ENCODE results near the gene CDH23.

Gene CDH23

DNA sequence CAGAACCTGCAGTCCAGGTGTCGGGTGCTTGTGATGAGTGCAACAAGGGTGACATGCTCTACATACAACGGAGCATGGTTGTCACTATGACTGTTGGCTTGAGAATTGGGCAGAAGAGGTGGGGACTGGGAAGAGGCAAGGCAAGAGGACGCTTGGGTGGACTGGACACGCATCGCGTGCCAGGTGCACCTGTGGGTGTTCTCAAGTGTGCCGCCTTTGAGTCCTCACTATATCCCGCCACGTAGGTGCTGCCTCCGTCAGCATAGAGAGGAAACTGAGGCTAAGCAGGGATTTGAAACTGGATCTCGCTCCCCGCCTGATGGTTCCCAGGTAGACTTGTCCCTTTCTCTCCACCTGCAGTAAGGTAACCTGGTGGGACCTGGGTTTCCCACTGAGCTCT lies 27.2 kb downstream of the CDH23 start:
- DNase-seq = no peak

DNA sequence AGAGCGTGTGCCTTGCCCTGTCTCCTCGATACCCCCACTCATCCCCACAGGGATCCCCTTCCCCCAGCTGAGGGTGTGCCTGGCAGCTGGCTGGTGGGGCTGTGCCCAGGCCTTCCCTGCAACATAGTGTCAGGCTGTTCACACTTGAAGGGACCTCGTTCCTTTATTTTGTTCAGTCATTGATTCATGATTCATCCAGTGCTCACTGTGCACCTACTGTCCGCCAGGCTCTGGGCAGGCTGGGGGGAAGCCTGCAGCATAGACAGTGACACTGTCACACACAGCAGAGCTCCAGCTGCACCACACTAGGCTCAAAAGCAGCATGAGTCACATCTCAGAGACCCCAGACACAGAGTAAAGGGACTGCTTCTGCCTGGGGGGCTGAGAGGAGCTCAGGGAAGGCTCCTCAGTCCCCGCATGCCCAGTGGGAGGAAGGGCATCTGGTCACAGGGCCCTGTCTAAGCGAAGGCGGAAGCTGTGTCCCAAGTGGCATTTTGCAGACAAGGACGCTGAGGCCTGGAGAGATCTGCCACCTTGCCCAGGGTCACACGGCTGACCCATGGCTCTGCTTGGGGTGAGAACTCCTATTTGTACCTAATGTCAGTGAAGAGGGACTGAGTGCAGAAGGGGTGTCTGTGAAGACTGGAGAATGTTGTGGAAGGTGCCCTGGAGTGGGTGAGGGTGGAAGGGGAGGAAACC lies 27.9 kb downstream of the CDH23 start:
- no peak for DNase-seq

DNA sequence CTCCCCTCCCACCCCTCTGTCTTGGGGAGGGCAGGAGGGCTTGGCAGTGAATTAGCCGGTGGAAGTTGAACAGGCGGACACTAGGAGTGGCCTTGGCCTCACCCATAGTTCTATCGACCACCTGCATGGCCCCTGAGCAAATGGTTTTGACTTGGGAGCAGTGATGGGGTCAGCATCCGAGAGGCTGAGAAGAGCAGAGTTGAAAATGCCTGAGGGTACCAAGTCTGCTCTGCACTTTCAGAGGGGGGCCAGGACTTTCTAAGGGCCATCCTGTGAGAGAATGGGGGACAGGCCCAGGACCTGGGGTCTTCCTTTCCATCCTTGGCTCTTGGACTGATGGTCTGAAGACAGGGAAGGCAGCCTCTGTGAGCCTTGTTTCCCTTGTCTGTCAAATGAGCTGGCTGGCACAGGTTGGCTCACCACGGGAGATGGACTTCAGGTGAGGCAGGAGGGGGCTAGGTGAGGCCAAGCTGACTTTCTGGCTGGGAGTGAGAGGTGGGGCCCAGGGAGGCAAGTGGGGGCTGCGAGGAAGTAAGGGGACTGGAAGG lies 29.4 kb downstream of the CDH23 start:
- DNase-seq = no peak

DNA sequence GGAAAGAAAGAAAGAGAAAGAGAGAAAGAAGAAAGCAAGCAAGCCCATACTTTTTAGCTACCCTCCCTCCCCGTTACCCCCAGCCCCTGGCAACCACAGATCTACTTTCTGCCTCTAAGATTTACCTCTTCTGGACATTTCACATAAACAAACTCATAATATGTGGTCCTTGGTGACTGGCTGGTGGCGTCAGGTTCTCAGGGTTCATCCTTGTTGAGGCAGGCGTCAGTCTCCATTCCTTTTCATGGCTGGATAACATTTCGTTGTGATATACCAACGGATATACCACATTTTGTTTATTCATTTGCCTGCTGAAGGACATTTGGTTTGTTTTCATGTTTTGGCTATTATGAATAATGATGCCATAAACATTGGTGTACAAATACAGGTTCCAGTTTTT lies 30.5 kb downstream of the CDH23 start:
- DNase-seq = no peak

DNA sequence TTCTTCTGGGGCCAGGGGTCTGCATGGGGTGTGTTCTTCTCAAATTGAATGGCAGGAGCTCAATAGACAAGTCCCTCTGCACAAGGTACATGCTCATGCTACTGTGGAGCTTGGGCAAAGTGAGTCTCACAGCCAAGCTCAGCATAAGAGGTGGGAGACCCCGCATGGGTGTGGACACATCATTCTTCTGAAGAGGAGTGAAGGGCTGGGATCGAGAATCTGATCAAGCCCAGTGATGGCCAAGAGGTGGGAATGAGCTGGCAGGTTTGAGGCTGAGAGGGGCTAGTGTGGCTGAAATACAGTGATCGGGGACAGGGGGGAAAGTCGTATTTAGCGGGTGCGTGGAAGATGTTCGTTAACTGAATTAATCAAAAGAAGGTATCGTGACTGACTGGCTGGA lies 32.6 kb downstream of the CDH23 start:
- no peak for DNase-seq

DNA sequence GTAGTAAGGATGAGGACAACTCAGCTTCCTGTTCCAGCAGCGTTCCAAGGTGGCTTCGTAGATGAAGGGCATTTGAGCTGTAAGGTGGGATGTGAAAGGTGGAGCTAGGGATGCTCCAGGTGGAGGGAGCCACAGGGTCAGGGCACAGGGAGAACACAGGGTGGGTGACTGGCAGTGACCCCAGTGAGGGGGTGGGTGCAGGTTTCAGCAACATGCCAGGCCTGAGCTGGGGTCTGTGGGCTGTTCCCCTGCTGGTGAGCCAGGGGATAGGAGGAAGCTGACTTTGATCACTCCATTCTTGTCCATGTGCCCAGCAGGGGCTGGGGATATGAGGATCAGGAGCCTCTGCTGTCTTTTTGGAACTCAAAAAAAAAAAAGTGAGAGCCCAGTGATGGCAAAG lies 33.2 kb downstream of the CDH23 start:
- no peak for DNase-seq

DNA sequence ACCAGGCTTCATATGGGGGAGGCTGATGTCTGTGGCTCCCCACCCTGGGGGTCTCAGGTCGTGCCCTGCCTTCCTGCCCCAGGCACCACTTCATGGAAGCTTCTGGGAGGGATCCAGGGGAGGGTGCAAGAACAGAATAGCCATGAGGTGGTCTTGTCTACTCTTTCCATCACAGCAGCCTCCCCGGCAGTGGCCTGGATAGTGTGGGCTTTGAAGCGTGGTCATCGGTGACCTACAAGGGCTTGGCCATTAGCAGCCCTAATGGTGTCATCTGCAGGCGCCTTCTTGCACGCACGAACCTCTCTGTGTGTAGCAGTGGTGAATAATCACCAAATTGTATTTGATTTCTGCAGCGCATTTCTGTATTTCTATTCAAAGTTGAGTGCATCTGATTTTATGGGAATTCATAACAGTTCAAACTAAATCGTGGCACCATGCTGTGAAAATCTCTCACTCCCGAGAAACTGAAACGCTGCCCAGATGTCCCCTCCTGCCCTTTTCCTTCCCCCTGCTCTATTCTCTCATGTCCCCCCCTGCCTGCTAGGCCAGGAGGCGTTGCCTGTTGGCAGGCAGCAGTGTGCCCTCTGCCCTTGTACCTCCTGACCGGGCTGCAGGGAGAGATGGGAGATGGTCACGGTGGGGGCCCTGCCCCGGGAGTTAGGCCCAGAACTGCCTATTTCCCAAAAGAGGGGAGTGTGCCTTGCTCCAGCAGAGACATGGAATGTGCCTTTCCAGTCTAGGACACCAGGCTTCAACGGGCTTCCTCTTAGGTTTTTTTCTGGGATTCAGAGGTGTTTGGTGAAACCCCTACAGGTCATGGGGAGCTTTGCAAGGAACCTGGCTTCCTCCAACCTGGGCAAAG lies 34.8 kb downstream of the CDH23 start:
- no peak for DNase-seq

DNA sequence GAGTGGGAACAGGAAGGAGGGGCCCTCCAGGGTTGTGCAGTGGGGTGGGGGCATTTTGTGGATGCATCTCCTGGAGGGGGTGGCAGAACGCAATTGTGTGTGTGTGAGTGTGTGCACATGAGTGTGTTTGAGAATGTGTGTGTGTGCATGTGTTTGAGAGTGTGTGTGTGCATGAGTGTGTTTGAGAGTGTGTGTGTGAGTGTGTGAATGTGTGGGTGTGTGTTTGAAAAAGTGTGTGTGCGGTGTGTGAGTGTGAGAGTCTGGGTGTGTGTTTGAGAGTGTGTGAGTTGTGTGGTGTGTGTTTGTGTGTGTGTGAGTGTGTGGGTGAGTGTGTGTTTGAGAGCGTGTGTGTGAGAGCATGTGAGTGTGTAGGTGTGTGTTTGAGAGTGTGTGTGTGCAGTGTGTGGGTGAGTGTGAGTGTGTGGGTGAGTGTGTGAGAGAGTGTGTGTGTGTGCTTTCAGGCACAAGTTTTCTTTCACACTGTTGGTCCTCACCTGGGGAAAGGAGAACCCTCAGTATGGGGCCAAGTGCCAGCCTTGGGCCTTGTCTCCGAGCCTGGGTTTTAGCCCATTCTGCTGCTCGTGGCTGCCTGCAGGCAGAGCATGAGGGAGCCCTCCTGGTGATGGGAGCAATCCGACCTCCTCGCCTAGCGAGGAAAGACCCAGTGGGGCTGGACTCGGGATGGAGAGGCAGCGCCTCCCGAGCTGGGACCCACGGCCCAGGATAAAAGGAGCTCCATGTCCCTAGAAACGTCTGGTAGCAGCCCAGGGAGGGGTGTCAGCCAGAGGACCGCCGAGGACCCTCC lies 35.6 kb downstream of the CDH23 start:
- DNase-seq = no peak

DNA sequence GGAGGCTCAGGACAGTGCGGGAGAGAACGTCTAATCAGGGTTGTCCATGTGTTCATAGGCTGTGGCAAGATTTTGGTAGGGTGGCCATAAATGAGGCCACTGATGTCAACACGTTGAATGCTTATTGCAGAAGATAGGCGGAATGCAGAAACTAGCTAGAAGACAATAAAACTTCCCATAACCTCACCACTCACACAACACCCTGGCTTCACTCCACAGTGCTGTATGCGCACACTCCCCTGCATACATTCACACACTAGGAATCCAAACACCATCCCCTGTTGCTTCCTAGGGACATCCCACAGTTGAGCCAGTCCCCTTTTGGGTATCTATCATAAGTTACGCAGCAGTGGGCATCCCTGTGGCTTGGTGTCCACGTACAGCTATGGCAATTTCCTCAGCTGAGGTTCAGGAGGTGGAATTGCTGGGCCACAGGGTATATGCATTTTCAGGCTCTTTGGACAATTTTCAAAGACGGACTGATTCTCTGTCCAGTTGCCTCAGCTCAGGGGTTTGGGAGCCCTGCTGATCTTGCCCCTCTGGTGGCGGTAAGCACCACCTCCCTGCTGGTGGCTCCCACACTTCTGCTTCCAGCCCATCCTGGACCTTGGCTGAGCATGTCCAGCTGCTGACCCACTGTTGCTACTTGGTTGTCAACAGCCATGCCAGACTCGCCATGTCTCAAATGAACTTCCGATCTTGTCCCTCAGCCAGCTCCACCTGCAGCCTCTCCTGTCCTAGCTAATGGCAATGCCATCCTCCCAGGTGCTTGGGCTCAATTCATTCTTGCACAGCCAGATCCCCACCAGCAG lies 36.4 kb downstream of the CDH23 start:
- DNase-seq = no peak

DNA sequence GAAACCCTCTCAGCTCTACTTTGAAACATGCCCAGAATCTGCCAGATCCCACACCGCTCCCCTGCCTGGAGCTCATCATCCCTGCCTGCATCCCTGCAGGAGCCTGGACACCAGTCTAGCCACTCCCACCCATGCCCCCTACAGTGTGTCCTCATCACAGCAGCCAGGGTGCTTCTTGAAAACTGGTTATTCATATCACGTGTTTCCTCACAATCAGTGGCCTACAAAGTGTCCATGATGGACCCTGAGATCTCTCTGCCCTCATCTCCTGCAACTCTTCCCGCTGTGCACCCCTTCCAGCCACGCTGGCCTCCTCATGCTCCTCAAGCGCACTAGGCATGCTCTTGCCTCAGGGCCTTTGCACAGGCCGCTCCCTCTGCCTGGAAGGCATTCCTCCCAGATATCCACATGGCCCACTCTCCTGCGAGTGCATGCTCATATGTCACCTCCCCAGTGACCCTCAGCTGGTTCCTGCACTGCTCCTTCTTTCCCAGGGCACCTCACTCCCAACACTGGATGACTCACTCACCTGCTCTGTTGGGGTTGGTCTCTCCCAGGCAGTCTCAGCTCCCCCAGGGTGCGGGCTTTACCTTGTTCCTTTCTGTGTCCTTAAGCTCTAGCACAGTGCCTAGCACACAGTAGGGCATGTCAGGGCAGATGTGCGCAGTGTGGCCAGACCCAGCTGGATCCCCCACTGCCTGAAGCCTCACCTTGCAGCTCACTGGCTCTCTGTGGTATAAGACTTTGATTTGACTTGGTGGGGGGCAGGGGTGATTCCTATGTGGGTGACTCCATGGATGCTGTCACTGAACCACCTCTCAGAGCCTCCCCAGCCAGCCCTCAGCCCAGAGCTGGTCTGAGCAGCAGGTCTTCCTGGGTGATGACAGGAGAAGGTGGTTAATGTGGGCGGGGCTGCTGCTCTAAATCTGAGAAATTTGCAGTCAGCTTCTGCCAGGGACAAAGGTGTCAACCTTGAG lies 37.3 kb downstream of the CDH23 start:
- no peak for DNase-seq

DNA sequence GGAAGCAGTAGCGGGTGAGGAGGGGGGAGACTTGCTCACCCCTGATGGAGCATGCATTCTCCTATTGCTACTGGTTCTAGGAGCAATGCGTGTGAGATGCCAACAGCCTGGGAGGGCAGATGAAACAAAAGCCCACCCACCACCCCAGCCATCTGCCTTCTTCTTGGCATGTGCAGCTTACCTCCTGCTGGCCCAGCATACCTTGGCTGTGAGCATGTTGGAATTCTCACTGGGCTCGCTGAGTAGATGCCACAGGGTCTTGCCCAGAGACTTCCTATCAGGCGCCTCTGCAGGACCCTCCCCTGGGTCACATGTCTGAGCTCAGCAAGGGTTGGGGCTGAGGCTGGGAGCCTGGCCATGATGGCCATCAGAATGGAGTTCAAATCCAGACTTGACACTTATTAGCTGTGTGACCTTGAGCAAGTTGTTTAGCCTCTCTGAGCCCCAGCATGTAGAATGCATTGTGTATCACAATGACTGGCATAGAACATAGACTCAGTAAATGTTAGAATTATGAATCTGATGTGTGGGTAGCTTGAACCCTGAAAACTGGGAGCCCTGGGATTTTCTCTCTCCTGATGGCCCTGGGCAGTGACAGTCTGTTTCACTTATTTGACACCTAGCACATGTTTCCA lies 38.2 kb downstream of the CDH23 start:
- DNase-seq = no peak

DNA sequence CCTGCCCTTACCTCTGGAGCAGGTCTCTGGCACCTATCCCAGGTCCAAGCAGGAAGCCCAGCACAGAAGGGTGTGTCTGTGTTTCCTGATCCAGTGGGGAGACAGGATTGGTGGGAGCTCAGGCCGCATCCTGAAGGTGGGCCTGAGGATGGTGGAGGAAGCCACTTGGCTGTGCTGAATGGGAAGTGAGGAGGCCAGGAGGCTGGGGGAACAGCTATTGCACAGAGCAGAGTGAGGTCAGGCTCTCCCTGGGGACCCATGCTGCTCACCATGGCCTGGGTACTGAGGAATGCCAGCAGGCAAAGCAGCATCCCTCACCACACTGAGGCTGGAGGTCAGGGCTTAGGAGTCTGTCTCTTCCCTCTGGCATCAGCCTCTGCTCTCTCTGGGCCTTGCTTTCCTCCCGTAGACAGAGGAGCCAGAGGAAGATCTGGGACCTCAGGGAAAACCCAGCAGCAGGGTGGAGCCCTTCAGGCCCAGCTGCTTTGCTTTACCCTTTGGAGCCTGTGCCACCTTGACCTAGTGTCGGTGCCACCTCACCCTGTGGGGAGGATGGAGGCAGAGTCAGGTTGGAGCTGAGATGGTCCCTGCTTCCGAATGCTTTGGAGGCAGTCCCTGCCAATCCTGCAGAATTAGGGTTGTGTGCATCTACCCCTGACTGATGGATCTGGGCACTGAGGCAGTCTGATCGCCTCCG lies 39.0 kb downstream of the CDH23 start:
- no peak for DNase-seq

DNA sequence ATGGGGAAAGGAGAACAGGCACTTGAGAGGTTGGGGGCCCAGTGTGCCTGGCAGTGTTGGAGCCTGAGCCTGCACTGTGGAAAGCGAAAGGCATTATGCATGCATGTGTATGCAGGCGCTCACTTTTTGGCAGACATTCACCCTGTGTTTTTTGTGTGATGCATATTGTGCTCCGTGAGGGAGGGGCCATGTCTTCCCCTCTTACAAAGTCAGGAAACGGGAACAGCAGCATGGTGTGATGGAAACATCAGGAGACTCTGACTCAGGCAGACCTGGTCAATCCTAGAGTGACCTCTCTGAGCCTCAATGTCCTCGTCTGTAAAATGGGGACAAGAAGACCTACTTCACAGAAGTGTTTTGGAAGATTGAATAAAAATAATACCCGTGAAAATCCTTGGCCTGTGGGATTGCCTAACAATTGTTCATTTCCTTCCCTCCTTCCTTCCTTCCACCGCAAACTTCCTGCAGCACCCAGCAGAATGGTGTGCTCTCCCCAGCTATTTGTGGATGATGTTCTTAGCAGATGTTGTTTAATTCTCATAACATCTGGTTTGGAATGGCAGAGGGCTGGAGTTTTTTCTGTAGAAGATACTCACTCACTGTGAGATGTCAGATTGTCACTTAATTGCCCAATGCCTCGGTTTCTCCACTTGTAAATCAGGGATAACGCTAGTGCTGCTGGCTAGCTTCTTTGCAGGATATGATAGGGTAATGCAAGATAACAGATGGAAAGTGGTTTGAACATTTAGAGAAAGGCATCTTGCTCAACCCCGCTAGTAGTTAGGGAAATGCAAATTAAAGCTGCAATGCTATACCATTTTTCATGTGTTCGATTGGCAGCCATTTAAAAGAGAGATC lies 39.8 kb downstream of the CDH23 start:
- no peak for DNase-seq

DNA sequence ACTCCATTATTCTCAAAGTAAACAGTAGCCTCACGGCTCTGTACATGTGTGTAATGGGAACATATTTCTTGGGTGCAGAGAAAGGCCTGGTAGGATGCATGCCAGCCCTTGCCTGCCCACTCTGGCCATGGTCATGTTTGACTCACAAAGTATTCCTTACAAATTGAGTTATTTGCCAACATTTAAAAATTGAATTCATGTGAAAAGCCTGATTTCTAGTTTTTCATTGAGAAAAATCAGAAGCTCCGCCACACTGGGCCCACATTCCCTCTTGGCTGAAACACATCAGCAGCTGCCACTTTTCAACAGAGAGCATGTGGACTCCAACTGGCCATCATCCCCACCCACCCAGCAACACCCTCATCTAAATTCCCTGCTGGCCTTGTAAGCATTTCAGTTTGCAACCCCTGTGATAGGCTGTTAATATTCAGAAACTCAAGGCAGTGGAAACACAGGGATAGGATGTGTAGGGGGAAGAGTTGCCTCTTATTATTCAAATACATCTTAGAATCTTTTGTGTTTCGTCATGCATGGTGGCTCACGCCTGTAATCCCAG lies 40.9 kb downstream of the CDH23 start:
- no peak for DNase-seq

DNA sequence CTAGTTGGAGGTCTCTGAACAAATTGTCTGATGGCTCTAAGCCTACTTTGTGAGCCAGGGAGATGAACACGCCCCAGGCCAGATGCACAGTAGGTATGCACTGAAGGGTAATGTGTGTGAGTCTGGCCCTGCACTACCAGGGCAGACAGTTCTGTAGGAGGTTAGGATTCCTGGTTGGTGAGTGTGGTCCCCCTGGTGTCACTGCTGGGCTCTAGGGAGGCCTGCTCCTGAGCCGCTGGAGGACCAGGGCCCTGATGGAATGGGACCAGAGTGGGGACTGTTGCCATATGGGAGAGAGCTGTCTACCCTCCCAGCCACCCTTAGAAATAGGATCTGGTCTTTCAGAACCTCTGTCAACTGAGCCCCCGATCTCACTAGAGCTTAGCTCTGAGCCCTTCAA lies 42.0 kb downstream of the CDH23 start:
- no peak for DNase-seq

DNA sequence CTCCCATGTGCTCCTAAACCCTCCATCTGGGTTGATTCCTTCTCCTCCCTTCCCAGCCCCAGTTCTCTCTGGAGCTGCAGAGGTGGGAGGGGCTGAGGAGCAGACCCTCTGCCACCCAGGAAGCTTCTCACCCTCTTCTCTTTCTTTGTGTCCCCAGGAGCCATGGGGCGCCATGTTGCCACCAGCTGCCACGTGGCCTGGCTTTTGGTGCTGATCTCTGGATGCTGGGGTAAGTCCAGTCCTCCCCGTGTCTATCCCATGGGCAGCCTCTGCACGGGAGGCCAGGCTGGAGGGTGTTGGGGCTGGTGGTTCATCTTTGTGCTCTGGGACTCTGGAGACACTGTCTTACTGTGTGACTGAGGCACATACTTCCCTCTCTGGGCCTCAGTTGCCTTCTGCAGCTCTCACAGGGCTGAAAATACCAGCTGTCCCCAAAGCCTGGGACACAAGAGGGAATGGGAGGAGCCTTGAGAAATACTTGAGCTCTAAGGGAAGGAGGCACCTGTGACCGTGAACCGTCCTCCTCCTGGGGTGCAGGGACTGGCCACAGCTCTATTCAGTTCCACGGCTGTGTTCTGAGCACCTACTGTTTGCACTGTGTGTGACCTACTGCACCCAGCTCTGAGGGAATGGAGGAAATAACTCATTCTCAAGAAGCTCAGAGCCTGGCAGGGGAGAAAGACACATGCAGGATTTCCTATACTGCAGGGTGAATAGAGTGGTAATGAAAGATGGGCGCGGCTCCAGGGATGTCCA lies 43.1 kb downstream of the CDH23 start:
- no peak for DNase-seq

DNA sequence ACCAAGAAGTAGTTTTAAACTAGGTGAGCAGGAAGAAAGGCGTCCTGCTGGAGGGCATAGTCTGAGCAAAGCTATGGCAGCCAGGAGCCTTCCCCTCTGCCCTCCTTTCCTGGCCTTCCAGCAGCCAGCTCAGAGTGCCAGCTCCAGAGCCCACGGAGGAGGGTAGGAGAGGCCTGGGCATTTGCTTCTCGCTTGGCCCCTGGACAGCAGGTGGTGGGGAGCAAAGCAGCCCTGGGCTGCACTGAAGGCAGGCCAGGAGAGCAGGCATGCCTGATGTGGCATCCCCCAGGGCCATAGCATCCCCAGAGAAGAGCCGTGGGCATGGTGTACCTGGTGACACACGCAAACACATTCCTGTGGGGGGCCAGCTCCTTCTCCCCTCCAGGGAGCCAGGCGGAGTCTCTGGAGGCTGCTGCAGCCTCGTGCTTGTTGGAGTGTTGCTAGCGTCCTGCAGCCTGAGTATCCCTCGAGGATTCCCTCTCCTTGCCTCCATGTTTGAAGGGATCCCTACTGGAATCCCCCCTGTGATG lies 43.9 kb downstream of the CDH23 start:
- no peak for DNase-seq

DNA sequence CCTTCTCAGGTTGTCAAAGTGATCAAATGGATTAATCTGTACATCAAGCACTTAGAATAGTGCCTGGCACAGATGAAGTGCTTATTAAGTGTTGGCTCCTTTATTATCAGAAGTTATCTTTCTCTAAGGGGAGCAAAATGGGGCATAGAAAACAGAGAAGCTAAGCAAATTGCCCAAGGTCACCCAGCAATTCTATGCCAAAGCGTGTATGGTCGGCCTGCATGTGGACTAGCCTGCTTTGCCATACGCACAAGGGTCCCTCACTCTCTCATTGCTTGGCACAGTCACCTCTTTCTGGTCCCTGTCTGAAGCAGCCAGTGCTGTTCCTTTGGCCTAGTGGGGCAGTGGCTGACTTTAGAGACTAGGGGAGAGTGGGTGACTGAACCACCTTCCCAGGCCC lies 45.3 kb downstream of the CDH23 start:
- no peak for DNase-seq

Data from bone marrow (tissue), 2 donors.